Measurements from ENCODE around the gene WDR73. TPM values are rescaled to one million over a fixed set of nuclear protein-coding genes. Genes with fewer than 3 reads are reported as not detected.

WDR73 gene
- total and polyA plus RNA-seq, 2 of the 8 experiments (the other 6 are each of a cell fraction or from before 2014, with no cell fraction given): 22.7 to 23.1 TPM

- Histone ChIP-seq H3K9ac (replicated peaks in 1 of 4; ENCODE audit: extremely low read depth in 1 of 4, low read depth in 3 of 4, low read length in 3 of 4) (no peak overlapping the region), H3K4me2 (ENCODE audit: insufficient read depth in 1 of 2, low read depth in 2 of 2, low read length in 2 of 2) (no peak overlapping the region), H4K5ac (ENCODE audit: insufficient read length, low read depth, low read length) (no peak overlapping the region), H3K23ac (ENCODE audit: insufficient read length) (no peak overlapping the region), H2AK5ac (ENCODE audit: low read depth, low read length) (no peak overlapping the region), H3K18ac (ENCODE audit: extremely low read depth, low read length) (no peak overlapping the region), H3K56ac (replicated peaks; ENCODE audit: insufficient read length, low read depth, low read length) (no peak overlapping the region), H3K27me3 (replicated peaks in 1 of 4; ENCODE audit: control insufficient read depth in 3 of 4, extremely low read depth in 1 of 4, insufficient read depth in 3 of 4, low read length in 3 of 4) (no peaks in the 10 kb centered on the region; a peak in 1 of 7 replicates), H3K9me3 (ENCODE audit: insufficient read depth in 2 of 2, low read depth in 1 of 2, low read length in 1 of 2) (peaks cover 31 to 38% of the 10 kb centered on the region in 2 experiments), H4K8ac (ENCODE audit: extremely low read depth, insufficient read depth, low read length) (no peak overlapping the region), H3K23me2 (ENCODE audit: low read depth, low read length) (no peaks in the 10 kb centered on the region), H4K91ac (replicated peaks; ENCODE audit: insufficient read length, low read length) (no peak overlapping the region), H3K79me1 (ENCODE audit: low read depth, low read length) (peaks cover 6% of the 10 kb centered on the region), H2BK15ac (ENCODE audit: low read length) (no peak overlapping the region), H2BK5ac (ENCODE audit: low read depth, low read length) (no peak overlapping the region), H3K27ac (ENCODE audit: low read depth, low read length) (no peak overlapping the region), H3K4ac (replicated peaks; ENCODE audit: insufficient read length, low read depth, low read length) (no peak overlapping the region), H4K20me1 (replicated peaks in 1 of 2; ENCODE audit: control insufficient read depth in 1 of 2, insufficient read depth in 2 of 2, low read length in 2 of 2) (peaks cover 0 to 5% of the 10 kb centered on the region in 2 experiments), H3K36me3 (ENCODE audit: control insufficient read depth in 2 of 4, insufficient read depth in 4 of 4, low read length in 3 of 4) (peaks cover 22 to 47% (median 24%) of the 10 kb centered on the region in 4 experiments), H3K4me1 (replicated peaks in 1 of 4; ENCODE audit: control insufficient read depth in 3 of 4, insufficient read depth in 4 of 4, low read length in 3 of 4) (no peaks in the 10 kb centered on the region), H3K14ac (ENCODE audit: insufficient read length) (no peak overlapping the region), H2BK20ac (ENCODE audit: low read length) (no peak overlapping the region), H2AFZ (ENCODE audit: low read length) (no peak overlapping the region), H2BK12ac (ENCODE audit: low read depth, low read length) (no peak overlapping the region), H3K4me3 (ENCODE audit: extremely low read depth in 1 of 4, insufficient read depth in 2 of 4, low read depth in 3 of 4, low read length in 4 of 4) (peak overlapping the region in 1 of 4 experiments; percentile 2; a peak in 2 of 8 replicates), H2BK120ac (replicated peaks; ENCODE audit: low read depth, low read length) (no peak overlapping the region), H3K79me2 (ENCODE audit: control insufficient read depth in 1 of 2, insufficient read depth in 2 of 2, low read length in 2 of 2) (peaks cover 3 to 31% of the 10 kb centered on the region in 2 experiments; a peak in 3 of 4 replicates)
- ChIA-PET CTCF (ENCODE audit: partially characterized antibody) (interaction anchor here (0.7 to 6.2 kb wide), 9 partner anchors 8 to 35 kb away, joined by 3 to 51 read pairs (median 6); partner anchors contain the start of gene ZSCAN2), POLR2A (ENCODE audit: partially characterized antibody) (interaction anchor here (0.8 to 12.3 kb wide), 7 partner anchors 9 to 32 kb away, joined by 4 to 176 read pairs (median 6); partner anchors contain the start of genes WDR73 and ZSCAN2)
- 93% methylated on average over 16 of the region's 17 CpGs; no CpG with 5 or more reads in 1 of the 2 experiments for WGBS, 2 experiments (ENCODE audit: extremely low coverage in 1 of 2, insufficient coverage in 1 of 2, insufficient read length in 1 of 2, insufficient replicate concordance in 2 of 2, low coverage in 1 of 2, low lambda C conversion rate in 2 of 2, missing lambda C conversion rate in 1 of 2)
- TF ChIP-seq POLR2A (IDR thresholded peaks at IDR 0.05; ENCODE audit: control extremely low read depth in 1 of 2, low read depth in 2 of 2, low read length in 2 of 2) (no peak), CBX5 (IDR thresholded peaks at IDR 0.05; ENCODE audit: low read depth, low read length) (0 out of 2 replicates have a peak, but pooled peaks have one; percentile 26), TBP (IDR thresholded peaks at IDR 0.05; ENCODE audit: low read depth, low read length) (no peak), RFX5 (IDR thresholded peaks at IDR 0.05; ENCODE audit: borderline replicate concordance, low read depth, low read length) (no peak), SP2 (IDR thresholded peaks at IDR 0.05; ENCODE audit: low read length) (no peak), POLR2AphosphoS5 (IDR thresholded peaks at IDR 0.05; ENCODE audit: low read depth, low read length) (0 out of 2 replicates have a peak, but pooled peaks have one; percentile 21), SRF (IDR thresholded peaks at IDR 0.05; ENCODE audit: low read depth, low read length) (no peak), BACH1 (IDR thresholded peaks at IDR 0.05; ENCODE audit: low read length) (no peak), JUN (IDR thresholded peaks at IDR 0.05; ENCODE audit: low read depth, low read length) (no peak), SIRT6 (IDR thresholded peaks at IDR 0.05; ENCODE audit: low read length) (no peak), ASH2L (IDR thresholded peaks at IDR 0.05; ENCODE audit: low read length) (no peak), CEBPB (IDR thresholded peaks at IDR 0.05; ENCODE audit: low read depth, low read length) (no peak), KDM4A (IDR thresholded peaks at IDR 0.05; ENCODE audit: low read depth, low read length, severe bottlenecking) (no peak)
- no peak for DNase-seq (ENCODE audit: low read depth in 1 of 2, low spot score in 2 of 2)
- FAIRE-seq: no peak
Measured at GRCh38 chr15:84621358-84621979, 32.6 kb downstream of the WDR73 start.
